HCT116 (cell line): ENCODE results near the gene FBXL7. TPM values are rescaled to one million over a fixed set of nuclear protein-coding genes. Genes with fewer than 3 reads are reported as not detected.

Source experiments
- ATAC-seq: fragments of 200-7000 bp; cut with Tn5 transposase; 2 replicates; pipeline ENCODE4 v1.9.1; 2020; ENCODE audit warnings: mild to moderate bottlenecking, moderate library complexity
- BruUV-seq: library from RNA; stranded (reverse); fragments of 400-500 nt; replicated peaks from 2 replicates; lab custom pipeline; 2021; lab: Mats Ljungman, UMichigan
- CTCF ChIA-PET: fragments of 300-600 bp; sonication (Branson Sonifier 250); formaldehyde crosslinking; loops from one replicate; lab custom pipeline; 2021; ENCODE audit warnings: antibody characterized with exemption; lab: Charles Lee
- POLR2A ChIA-PET: fragments of 300-600, 350-600 bp; sonication (Branson Sonifier 250); formaldehyde crosslinking; loops from one replicate; lab custom pipeline; 2021; ENCODE audit warnings: antibody characterized with exemption; lab: Charles Lee
- RAD21 ChIA-PET, 2 experiments: fragments of 300-600 bp; sonication (Branson Sonifier 250); formaldehyde crosslinking; loops; one replicate each; lab custom pipeline; 2023; ENCODE audit warnings: low total read pairs in 2 of 2; ENCODE audit not compliant: uncharacterized antibody in 2 of 2, unreplicated experiment in 2 of 2, low non-redundant PET in 1 of 2; lab: Charles Lee
- DNase-seq: peaks from one replicate; pipeline ENCODE4 v3.0.0-alpha.2; 2010; ENCODE audit warnings: low read depth, low spot score
- H2AFZ ChIP-seq: fragments of 200-600 bp; shearing (Covaris generic), sonication (generic); 2 replicates; pipeline ENCODE4 v1.6.1; 2017; ENCODE audit warnings: low read depth, mixed run types, mixed read lengths, antibody characterized with exemption, low read length; ENCODE audit not compliant: poor library complexity, severe bottlenecking
- H3K27ac ChIP-seq: 2 replicates; pipeline ENCODE4 v1.5.1; 2012; ENCODE audit warnings: low read depth, low read length
- H3K27me3 ChIP-seq: fragments of 200-600 bp; sonication (generic); 2 replicates; pipeline ENCODE4 v1.6.1; 2016; ENCODE audit warnings: mixed run types, low read length, mixed read lengths; ENCODE audit not compliant: insufficient read depth
- H3K36me3 ChIP-seq, 2 experiments: fragments of 200-500 bp in 1 of 2; fragments of 200-600 bp in 1 of 2; sonication (Bioruptor generic) in 1 of 2; sonication (generic) in 1 of 2; 2 replicates each; pipeline versions ENCODE4 v1.5.1 to v1.6.1; 2014 to 2016; ENCODE audit warnings: low read length in 2 of 2, inconsistent platforms in 1 of 2, mixed read lengths in 1 of 2, mixed run types in 1 of 2; ENCODE audit not compliant: insufficient read depth in 2 of 2, control insufficient read depth in 1 of 2
- H3K4me1 ChIP-seq, 2 experiments: fragments of 200-600 bp in 1 of 2; sonication (generic) in 1 of 2; 2 replicates each; pipeline versions ENCODE4 v1.5.1 to v1.6.1; 2012 to 2017; ENCODE audit warnings: low read length in 2 of 2, inconsistent platforms in 1 of 2, mild to moderate bottlenecking in 1 of 2, mixed read lengths in 1 of 2, mixed run types in 1 of 2, moderate library complexity in 1 of 2; ENCODE audit not compliant: insufficient read depth in 2 of 2, control insufficient read depth in 1 of 2
- H3K4me2 ChIP-seq: fragments of 200-600 bp; sonication (generic); 2 replicates; pipeline ENCODE4 v1.6.1; 2017; ENCODE audit warnings: mixed run types, low read length, mixed read lengths
- H3K4me3 ChIP-seq, 2 experiments: fragments of 200-600 bp in 1 of 2; sonication (generic) in 1 of 2; replicated peaks in 1 of 2; 2 replicates each; pipeline ENCODE4 v1.5.1; 2011 to 2016; ENCODE audit warnings: low read length in 2 of 2, control low read depth in 1 of 2, low read depth in 1 of 2, mild to moderate bottlenecking in 1 of 2, mixed read lengths in 1 of 2, mixed run types in 1 of 2
- H3K79me2 ChIP-seq: fragments of 200-600 bp; sonication (generic); 2 replicates; pipeline ENCODE4 v1.6.1; 2017; ENCODE audit warnings: mild to moderate bottlenecking, mixed run types, low read length, moderate library complexity, mixed read lengths; ENCODE audit not compliant: insufficient read depth
- H3K9ac ChIP-seq: fragments of 200-600 bp; sonication (generic); 2 replicates; pipeline ENCODE4 v1.6.1; 2016; ENCODE audit warnings: low read length, mixed read lengths
- H3K9me2 ChIP-seq: fragments of 200-600 bp; sonication (generic), shearing (Covaris generic); 2 replicates; pipeline ENCODE4 v1.6.1; 2017; ENCODE audit warnings: mixed run types, mild to moderate bottlenecking, moderate library complexity; ENCODE audit not compliant: insufficient read depth
- H3K9me3 ChIP-seq, 2 experiments: fragments of 200-500 bp in 1 of 2; fragments of 200-600 bp in 1 of 2; sonication (Bioruptor generic) in 1 of 2; sonication (generic) in 1 of 2; 2 replicates each; pipeline ENCODE4 v1.6.1; 2014 to 2017; ENCODE audit warnings: low read length in 2 of 2, mixed read lengths in 2 of 2, inconsistent platforms in 1 of 2, low read depth in 1 of 2, mild to moderate bottlenecking in 1 of 2, mixed run types in 1 of 2, moderate library complexity in 1 of 2; ENCODE audit not compliant: control insufficient read depth in 1 of 2, insufficient read depth in 1 of 2
- H4K20me1 ChIP-seq: fragments of 200-600 bp; sonication (generic), shearing (Covaris generic); 2 replicates; pipeline ENCODE4 v1.6.1; 2017; ENCODE audit warnings: mixed run types, mild to moderate bottlenecking, moderate library complexity; ENCODE audit not compliant: insufficient read depth
- CBX3 ChIP-seq: IDR thresholded peaks from 2 replicates; pipeline ENCODE4 v1.6.1; 2012; ENCODE audit warnings: low read depth
- EGR1 ChIP-seq: IDR thresholded peaks from 2 replicates; pipeline ENCODE4 v1.6.1; 2012; ENCODE audit warnings: low read depth
- EZH2 ChIP-seq: fragments of 200-600 bp; sonication (generic); IDR thresholded peaks from 2 replicates; pipeline ENCODE4 v1.6.1; 2017; ENCODE audit warnings: antibody characterized with exemption, mixed run types
- FOSL1 ChIP-seq: IDR thresholded peaks from 2 replicates; pipeline ENCODE4 v1.6.1; 2012; ENCODE audit warnings: low read depth
- JUND ChIP-seq: IDR thresholded peaks from 2 replicates; pipeline ENCODE4 v1.6.1; 2012
- SRF ChIP-seq: IDR thresholded peaks from 2 replicates; pipeline ENCODE4 v1.6.1; 2012; ENCODE audit warnings: low read depth
- ZNF274 ChIP-seq: fragments of 200-500 bp; sonication (Bioruptor generic); IDR thresholded peaks from 2 replicates; pipeline ENCODE4 v1.6.1; 2014; ENCODE audit warnings: mild to moderate bottlenecking, low read depth, low read length, inconsistent platforms
- intact Hi-C: fragments of 100-400 bp; cut with micrococcal nuclease; formaldehyde crosslinking; loops from 2 replicates; pipeline ENCODE4 v1.10.0; 2022
- total RNA-seq: library from RNA; stranded (reverse); gene quantifications from one replicate; pipeline ENCODE4 v1.2.1, GENCODE V29; 2021; ENCODE audit not compliant: unreplicated experiment
- TF ChIP-seq, protein P1 (sequence below): IDR thresholded peaks from 2 replicates; pipeline ENCODE4 v1.6.1; 2012; ENCODE audit warnings: low read depth
- TF ChIP-seq, protein P2 (sequence below): IDR thresholded peaks from 2 replicates; pipeline ENCODE4 v1.6.1; 2012
- TF ChIP-seq, protein P3 (sequence below), 3 experiments: fragments of 200-600 bp in 1 of 3; sonication (generic) in 1 of 3; IDR thresholded peaks in 2 of 3; conservative IDR thresholded peaks in 1 of 3; 2 replicates each; pipeline ENCODE4 v1.5.1; 2012 to 2017; ENCODE audit warnings: low read depth in 2 of 3, low read length in 2 of 3, antibody characterized with exemption in 1 of 3, borderline replicate concordance in 1 of 3, control low read depth in 1 of 3, mild to moderate bottlenecking in 1 of 3, mixed read lengths in 1 of 3, mixed run types in 1 of 3, moderate library complexity in 1 of 3; ENCODE audit not compliant: insufficient read depth in 1 of 3
- TF ChIP-seq, protein P4 (sequence below): IDR thresholded peaks from 2 replicates; pipeline ENCODE4 v1.6.1; 2012

The FBXL7 gene
- total RNA-seq, 1 experiment from 2014 or later = 0.05 TPM

DNA sequence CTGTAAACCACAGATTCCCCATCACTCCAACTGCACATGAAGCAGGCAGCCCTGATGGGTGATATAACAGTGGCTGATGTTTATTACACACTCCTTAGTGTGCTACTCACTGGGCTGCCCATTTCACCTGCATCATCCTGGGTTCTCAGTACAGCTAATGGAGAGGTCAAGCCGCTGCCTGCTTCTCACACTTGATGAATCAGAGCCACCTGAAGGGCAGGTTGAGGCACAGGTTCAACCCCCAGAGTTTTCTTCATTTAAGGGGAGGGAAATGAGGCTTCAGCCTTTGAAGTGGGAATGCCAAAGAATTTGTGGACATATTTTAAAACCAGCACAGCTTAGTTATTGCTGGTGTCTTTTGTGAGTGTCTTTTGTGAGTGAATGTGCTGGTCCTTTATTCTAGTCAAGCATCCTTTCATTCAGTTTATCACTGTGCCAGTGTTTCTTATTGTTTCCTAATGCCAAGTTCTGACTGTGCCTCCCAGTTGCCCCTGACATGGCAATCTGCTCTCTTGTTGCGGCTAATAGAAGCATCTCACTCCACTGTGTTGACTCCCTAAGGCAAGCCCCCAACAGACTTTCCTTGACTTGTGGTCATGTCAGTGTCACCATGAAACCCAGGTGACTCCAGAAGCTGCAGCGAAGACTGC, 109.2 kb downstream of the FBXL7 start:
- Histone ChIP-seq H3K4me1 (no peaks in the 10 kb centered on the region), H3K36me3 (no peaks in the 10 kb centered on the region), H3K27ac (no peak overlapping the region), H3K79me2 (no peaks in the 10 kb centered on the region), H3K27me3 (no peaks in the 10 kb centered on the region), H2AFZ (no peak overlapping the region), H3K4me3 (no peak overlapping the region), H3K9ac (no peak overlapping the region), H3K4me2 (no peak overlapping the region), H3K9me3 (peaks cover 18 to 22% of the 10 kb centered on the region in 2 experiments; a peak in 2 of 4 replicates), H4K20me1 (no peaks in the 10 kb centered on the region), H3K9me2 (no peaks in the 10 kb centered on the region)
- ChIA-PET RAD21 (no interaction called here), CTCF (no interaction called here), POLR2A (no interaction called here)
- TF ChIP-seq EZH2 = no peak
- no peak for TF ChIP-seq SRF
- no peak for TF ChIP-seq EGR1
- TF ChIP-seq CBX3 = no peak
- TF ChIP-seq, protein P1, sequence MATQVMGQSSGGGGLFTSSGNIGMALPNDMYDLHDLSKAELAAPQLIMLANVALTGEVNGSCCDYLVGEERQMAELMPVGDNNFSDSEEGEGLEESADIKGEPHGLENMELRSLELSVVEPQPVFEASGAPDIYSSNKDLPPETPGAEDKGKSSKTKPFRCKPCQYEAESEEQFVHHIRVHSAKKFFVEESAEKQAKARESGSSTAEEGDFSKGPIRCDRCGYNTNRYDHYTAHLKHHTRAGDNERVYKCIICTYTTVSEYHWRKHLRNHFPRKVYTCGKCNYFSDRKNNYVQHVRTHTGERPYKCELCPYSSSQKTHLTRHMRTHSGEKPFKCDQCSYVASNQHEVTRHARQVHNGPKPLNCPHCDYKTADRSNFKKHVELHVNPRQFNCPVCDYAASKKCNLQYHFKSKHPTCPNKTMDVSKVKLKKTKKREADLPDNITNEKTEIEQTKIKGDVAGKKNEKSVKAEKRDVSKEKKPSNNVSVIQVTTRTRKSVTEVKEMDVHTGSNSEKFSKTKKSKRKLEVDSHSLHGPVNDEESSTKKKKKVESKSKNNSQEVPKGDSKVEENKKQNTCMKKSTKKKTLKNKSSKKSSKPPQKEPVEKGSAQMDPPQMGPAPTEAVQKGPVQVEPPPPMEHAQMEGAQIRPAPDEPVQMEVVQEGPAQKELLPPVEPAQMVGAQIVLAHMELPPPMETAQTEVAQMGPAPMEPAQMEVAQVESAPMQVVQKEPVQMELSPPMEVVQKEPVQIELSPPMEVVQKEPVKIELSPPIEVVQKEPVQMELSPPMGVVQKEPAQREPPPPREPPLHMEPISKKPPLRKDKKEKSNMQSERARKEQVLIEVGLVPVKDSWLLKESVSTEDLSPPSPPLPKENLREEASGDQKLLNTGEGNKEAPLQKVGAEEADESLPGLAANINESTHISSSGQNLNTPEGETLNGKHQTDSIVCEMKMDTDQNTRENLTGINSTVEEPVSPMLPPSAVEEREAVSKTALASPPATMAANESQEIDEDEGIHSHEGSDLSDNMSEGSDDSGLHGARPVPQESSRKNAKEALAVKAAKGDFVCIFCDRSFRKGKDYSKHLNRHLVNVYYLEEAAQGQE = no peak
- TF ChIP-seq, protein P2, sequence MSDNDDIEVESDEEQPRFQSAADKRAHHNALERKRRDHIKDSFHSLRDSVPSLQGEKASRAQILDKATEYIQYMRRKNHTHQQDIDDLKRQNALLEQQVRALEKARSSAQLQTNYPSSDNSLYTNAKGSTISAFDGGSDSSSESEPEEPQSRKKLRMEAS = no peak
- TF ChIP-seq, protein P3, sequence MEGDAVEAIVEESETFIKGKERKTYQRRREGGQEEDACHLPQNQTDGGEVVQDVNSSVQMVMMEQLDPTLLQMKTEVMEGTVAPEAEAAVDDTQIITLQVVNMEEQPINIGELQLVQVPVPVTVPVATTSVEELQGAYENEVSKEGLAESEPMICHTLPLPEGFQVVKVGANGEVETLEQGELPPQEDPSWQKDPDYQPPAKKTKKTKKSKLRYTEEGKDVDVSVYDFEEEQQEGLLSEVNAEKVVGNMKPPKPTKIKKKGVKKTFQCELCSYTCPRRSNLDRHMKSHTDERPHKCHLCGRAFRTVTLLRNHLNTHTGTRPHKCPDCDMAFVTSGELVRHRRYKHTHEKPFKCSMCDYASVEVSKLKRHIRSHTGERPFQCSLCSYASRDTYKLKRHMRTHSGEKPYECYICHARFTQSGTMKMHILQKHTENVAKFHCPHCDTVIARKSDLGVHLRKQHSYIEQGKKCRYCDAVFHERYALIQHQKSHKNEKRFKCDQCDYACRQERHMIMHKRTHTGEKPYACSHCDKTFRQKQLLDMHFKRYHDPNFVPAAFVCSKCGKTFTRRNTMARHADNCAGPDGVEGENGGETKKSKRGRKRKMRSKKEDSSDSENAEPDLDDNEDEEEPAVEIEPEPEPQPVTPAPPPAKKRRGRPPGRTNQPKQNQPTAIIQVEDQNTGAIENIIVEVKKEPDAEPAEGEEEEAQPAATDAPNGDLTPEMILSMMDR (IDR thresholded peaks at IDR 0.05 in 2 of 3, conservative IDR thresholded peaks at IDR 0.05 in 1 of 3; ENCODE audit: borderline replicate concordance in 1 of 3, insufficient read depth in 1 of 3, low read depth in 2 of 3, low read length in 2 of 3) = no peak
- TF ChIP-seq FOSL1 = no peak
- TF ChIP-seq, protein P4, sequence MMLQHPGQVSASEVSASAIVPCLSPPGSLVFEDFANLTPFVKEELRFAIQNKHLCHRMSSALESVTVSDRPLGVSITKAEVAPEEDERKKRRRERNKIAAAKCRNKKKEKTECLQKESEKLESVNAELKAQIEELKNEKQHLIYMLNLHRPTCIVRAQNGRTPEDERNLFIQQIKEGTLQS = no peak
- TF ChIP-seq ZNF274 = no peak
- no peak for TF ChIP-seq JUND
- intact Hi-C loops = no loop called here
- ATAC-seq (no peak), DNase-seq (no peak)
- no TSS peak for BruUV-seq
